GM18867 (cell line): ENCODE measurements around the gene SAV1.

ENCODE experiments used
- ATAC-seq: cut with Tn5 transposase; IDR thresholded peaks from one replicate; pipeline ENCODE4 v1.9.1; 2021; ENCODE audit warnings: mild to moderate bottlenecking, moderate library complexity; ENCODE audit not compliant: unreplicated experiment

The SAV1 gene

DNA sequence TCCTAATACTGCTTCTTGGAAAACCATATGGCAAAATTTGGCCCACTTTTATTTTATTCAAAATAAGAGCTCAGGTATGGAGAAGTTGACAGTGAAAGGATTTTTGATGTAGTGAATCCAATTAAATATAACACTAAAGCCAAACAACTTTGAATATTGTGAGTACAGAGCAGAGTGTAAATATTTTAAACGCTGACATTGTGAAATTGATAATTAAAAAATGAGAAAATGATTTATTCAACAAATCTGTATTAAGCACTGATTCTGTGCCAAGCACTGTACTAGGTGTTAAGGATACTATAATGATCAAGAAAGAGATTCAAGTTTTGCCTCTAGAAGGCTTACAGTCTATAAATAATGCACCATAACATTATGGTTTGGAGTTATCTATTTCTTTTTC is 57.6 kb downstream of the SAV1 start:
- no peak for ATAC-seq

GRCh38 chr14:50608302-50608851 is 59.7 kb downstream of the SAV1 start:
- ATAC-seq, result no peak

- no peak for ATAC-seq
Observed at GRCh38 chr14:50607761-50608160, 60.3 kb downstream of the SAV1 start.

- no peak for ATAC-seq
Observed at GRCh38 chr14:50607181-50607580, 60.9 kb downstream of the SAV1 start.

DNA sequence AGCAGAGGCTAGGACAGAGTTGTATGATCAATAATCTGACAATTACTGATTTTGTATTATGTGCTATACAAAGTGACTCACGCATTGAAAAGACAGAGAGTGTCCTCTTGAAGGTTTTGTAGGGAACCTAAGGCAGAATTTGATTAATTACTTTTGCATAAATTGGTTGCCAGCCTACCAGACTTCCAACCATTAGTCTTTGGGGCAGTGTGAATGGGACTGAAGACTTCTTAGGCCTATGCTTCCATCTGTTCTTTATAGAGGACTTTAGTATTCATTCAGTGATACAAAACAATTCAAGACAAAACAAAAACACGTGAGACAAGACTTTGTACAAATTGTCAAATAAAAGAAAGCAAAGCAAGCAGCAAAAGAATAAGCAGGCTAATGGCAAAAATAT is 61.6 kb downstream of the SAV1 start:
- no peak for ATAC-seq

- ATAC-seq, result no peak
Observed at GRCh38 chr14:50605766-50606165, 62.3 kb downstream of the SAV1 start.

DNA sequence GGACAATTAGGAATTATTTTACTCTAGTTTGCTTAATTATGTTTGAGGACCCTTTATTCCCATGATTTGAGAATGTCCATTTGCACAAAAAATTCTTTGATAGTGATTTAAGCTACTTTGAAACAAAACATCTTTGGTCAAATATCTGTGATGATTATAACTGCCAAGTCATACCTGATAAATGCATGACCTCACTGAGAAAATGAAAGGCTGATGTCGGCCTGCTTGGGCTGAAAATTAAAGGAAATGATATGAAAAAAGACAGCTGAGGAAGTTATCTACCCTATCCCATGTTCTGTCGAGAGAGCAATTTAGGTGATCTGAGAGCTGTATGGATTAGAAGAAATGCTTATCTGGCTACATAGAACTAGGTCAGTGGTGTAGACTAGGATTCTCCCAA is 64.5 kb downstream of the SAV1 start:
- no peak for ATAC-seq

DNA sequence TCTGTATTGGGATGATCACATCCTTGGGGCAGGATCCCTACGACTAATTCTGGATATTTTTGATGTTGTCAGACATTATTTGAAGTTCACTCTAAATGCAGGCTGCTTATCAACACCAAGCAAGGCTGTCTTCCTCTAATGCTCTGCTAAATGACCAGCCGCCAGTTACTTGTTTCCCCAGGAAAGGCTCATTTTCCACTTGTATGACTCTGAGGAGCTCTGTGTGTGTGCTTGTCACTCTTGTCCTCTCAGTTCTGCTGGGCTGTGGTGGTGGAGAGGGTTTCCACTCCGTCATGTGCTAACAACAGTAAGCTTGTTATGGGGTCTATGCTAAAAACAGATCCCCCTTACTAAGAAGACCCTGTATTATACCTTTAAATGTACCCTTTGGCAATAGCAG is 66.1 kb downstream of the SAV1 start:
- ATAC-seq, result no peak

DNA sequence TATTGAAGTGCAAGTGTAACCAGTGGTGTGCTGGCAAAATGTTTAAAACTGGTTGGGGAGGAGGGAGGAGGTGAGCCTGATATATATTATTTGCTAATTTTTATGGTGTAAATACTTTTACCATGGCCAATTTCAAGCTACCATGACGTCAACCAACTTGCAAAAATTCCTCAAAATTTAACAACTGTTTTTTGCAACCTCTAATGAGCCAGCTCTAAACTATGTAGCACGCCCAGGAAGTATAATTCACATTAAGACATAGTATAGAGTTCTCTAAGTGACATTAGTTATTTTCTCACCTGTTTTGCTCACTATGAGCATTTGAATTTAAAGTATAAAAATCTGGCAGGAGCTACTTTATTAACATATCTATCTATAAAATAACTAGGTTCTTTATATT is 66.7 kb downstream of the SAV1 start:
- no peak for ATAC-seq

GRCh38 chr14:50600849-50601248 is 67.3 kb downstream of the SAV1 start:
- no peak for ATAC-seq

- no peak for ATAC-seq
Observed at GRCh38 chr14:50599700-50600444, 68.2 kb downstream of the SAV1 start.

- no peak for ATAC-seq
Observed at GRCh38 chr14:50598765-50599164, 69.3 kb downstream of the SAV1 start.

GRCh38 chr14:50594577-50595316 is 73.4 kb downstream of the SAV1 start:
- no peak for ATAC-seq

DNA sequence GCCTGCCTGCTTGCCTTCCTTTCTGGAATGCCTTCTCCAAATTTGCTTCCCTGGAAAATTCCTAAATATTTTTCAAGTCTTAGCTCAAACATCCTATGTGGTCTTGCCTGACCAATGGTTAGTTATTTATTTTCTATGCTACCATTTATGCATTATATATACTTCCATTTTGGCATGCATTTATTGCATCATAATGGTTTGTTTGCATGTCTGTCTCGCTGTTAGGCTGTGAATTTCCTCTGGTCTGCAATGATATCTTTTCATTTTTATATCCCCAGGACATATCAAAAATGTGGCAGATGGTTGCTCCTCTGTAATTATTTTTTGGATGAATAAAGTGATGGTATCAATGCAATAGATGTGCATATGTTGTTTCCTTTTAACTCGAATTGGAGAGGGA is 77.6 kb downstream of the SAV1 start:
- no peak for ATAC-seq
